K562 (cell line): ENCODE data around the gene RINL. TPM values are rescaled to one million over a fixed set of nuclear protein-coding genes. Genes with fewer than 3 reads are reported as not detected.

Experiments
- ATAC-seq: fragments of 200-7000 bp; cut with Tn5 transposase; 3 replicates; pipeline ENCODE4 v1.9.1; 2020; ENCODE audit warnings: moderate library complexity
- BruUV-seq: library from RNA; stranded (reverse); fragments of 400-500 nt; replicated peaks from 2 replicates; lab custom pipeline; 2021; lab: Mats Ljungman, UMichigan
- CTCF ChIA-PET: fragments of 300-600 bp; formaldehyde crosslinking; extraction: SDS; loops from one replicate; lab custom pipeline; 2021; ENCODE audit warnings: low intra/inter-chr PET ratio; lab: Yijun Ruan, JAX
- POLR2A ChIA-PET: fragments of 300-600, 350-650 bp; sonication (Branson Sonifier 250); formaldehyde crosslinking; extraction: SDS; loops from one replicate; lab custom pipeline; 2021; ENCODE audit warnings: antibody characterized with exemption, inconsistent platforms; lab: Yijun Ruan, JAX
- DNase-seq, 4 experiments: peaks; one replicate each; pipeline versions ENCODE4 v3.0.0 to v3.0.0-alpha.2; 2011 to 2018; ENCODE audit warnings: low spot score in 3 of 4, mixed read lengths in 3 of 4; ENCODE audit errors: extremely low read depth in 1 of 4
- FAIRE-seq: peaks from 2 replicates; lab custom pipeline; 2011; peaks lifted over from hg19 to GRCh38; lab: Jason Lieb, UNC
- H2AFZ ChIP-seq: 2 replicates; pipeline ENCODE4 v1.6.0; 2011; ENCODE audit warnings: low read depth, low read length, control low read depth, inconsistent platforms
- H3K27ac ChIP-seq: fragments of 200-600 bp; 3 replicates; pipeline ENCODE4 v1.8.0; 2011; ENCODE audit warnings: low read depth, mild to moderate bottlenecking, control low read depth, inconsistent platforms, low read length, moderate library complexity, mixed read lengths; ENCODE audit errors: extremely low read depth
- H3K27me3 ChIP-seq, 2 experiments: fragments of 300-600 bp in 1 of 2; 2 replicates in 1 of 2; 3 replicates in 1 of 2; pipeline versions ENCODE4 v1.6.0 to v1.8.0; 2011; ENCODE audit warnings: inconsistent platforms in 2 of 2, low read length in 2 of 2, mild to moderate bottlenecking in 1 of 2, mixed read lengths in 1 of 2, moderate library complexity in 1 of 2; ENCODE audit not compliant: control insufficient read depth in 2 of 2, insufficient read depth in 2 of 2
- H3K36me3 ChIP-seq: fragments of 300-600 bp; 3 replicates; pipeline ENCODE4 v1.8.0; 2011; ENCODE audit warnings: mild to moderate bottlenecking, low read length, inconsistent platforms; ENCODE audit not compliant: control insufficient read depth, insufficient read depth
- H3K4me1 ChIP-seq, 2 experiments: fragments of 200-600 bp in 1 of 2; replicated peaks in 1 of 2; 2 replicates in 1 of 2; 3 replicates in 1 of 2; pipeline versions ENCODE4 v1.5.1 to v1.8.0; 2011; ENCODE audit warnings: inconsistent platforms in 2 of 2, low read length in 2 of 2, mild to moderate bottlenecking in 1 of 2, mixed read lengths in 1 of 2, moderate library complexity in 1 of 2; ENCODE audit not compliant: control insufficient read depth in 2 of 2, insufficient read depth in 2 of 2
- H3K4me2 ChIP-seq: 2 replicates; pipeline ENCODE4 v1.6.1; 2011; ENCODE audit warnings: low read length, control low read depth, inconsistent platforms, mixed read lengths; ENCODE audit not compliant: insufficient read depth
- H3K4me3 ChIP-seq: fragments of 200-600 bp; sonication (generic), shearing (Covaris generic); 2 replicates; pipeline ENCODE4 v1.5.1; 2016; ENCODE audit warnings: control low read depth, inconsistent platforms
- H3K79me2 ChIP-seq: fragments of 200-600 bp; 3 replicates; pipeline ENCODE4 v1.8.0; 2011; ENCODE audit warnings: low read length, inconsistent platforms; ENCODE audit not compliant: control insufficient read depth, insufficient read depth
- H3K9ac ChIP-seq, 2 experiments: 2 replicates each; pipeline versions ENCODE4 v1.6.0 to v1.6.1; 2011; ENCODE audit warnings: low read depth in 2 of 2, low read length in 2 of 2, control low read depth in 1 of 2, inconsistent platforms in 1 of 2, mild to moderate bottlenecking in 1 of 2, mixed read lengths in 1 of 2; ENCODE audit not compliant: insufficient read depth in 1 of 2
- H3K9me1 ChIP-seq: one replicate; pipeline ENCODE4 v1.6.0; 2011; ENCODE audit warnings: inconsistent platforms, mild to moderate bottlenecking, low read length, moderate library complexity; ENCODE audit not compliant: control insufficient read depth, insufficient read depth
- H3K9me3 ChIP-seq: replicated peaks from 2 replicates; pipeline ENCODE4 v1.5.1; 2011; ENCODE audit warnings: low read depth, low read length, inconsistent platforms; ENCODE audit not compliant: control insufficient read depth, insufficient read depth
- H4K20me1 ChIP-seq: replicated peaks from 2 replicates; pipeline ENCODE4 v1.6.1; 2011; ENCODE audit warnings: low read length, inconsistent platforms, mixed read lengths; ENCODE audit not compliant: control insufficient read depth, insufficient read depth
- CHD1 ChIP-seq: fragments of 200-600 bp; sonication (generic); IDR thresholded peaks from one replicate; pipeline ENCODE4 v1.6.1; 2012; ENCODE audit warnings: mild to moderate bottlenecking, moderate library complexity, low read length, inconsistent platforms
- ELF1 ChIP-seq: fragments of 200-800 bp; sonication (Bioruptor generic); IDR thresholded peaks from 2 replicates; pipeline ENCODE4 v1.6.1; 2016; ENCODE audit warnings: missing genetic modification characterization, missing compliant biosample characterization
- JUND ChIP-seq, 2 experiments: IDR thresholded peaks; 2 replicates in 1 of 2; 3 replicates in 1 of 2; pipeline ENCODE4 v1.6.1; 2011; ENCODE audit warnings: borderline replicate concordance in 2 of 2, low read depth in 2 of 2, low read length in 2 of 2, improper control_type of control experiment in 1 of 2, missing biosample characterization in 1 of 2, missing genetic modification characterization in 1 of 2, missing genetic modification reagents in 1 of 2
- NR2F6 ChIP-seq: fragments of 450-650 bp; formaldehyde crosslinking; IDR thresholded peaks from 2 replicates; pipeline ENCODE4 v1.4.0; 2020; ENCODE audit warnings: mild to moderate bottlenecking
- RNF2 ChIP-seq: sonication (generic); IDR thresholded peaks from 2 replicates; pipeline ENCODE4 v1.6.1; 2016
- ZNF253 ChIP-seq: fragments of 250-450 bp; sonication (Bioruptor Pico); conservative IDR thresholded peaks from 2 replicates; pipeline ENCODE4 v1.6.1; 2021; ENCODE audit warnings: mild to moderate bottlenecking
- WGBS: fragments of 100-300 bp; shearing (Covaris generic); methylation state at CpG from one replicate; pipeline ENCODE4 v1.1.6; 2016; ENCODE audit warnings: low coverage, mixed read lengths; ENCODE audit not compliant: insufficient coverage; ENCODE audit errors: missing lambda C conversion rate; 5-methylcytosine and 5-hydroxymethylcytosine counted together
- in situ Hi-C: fragments of 300-500 bp; cut with MboI; formaldehyde crosslinking; loops from 4 replicates; pipeline ENCODE4 v1.15.0; 2018; ENCODE audit warnings: inconsistent platforms, mixed read lengths
- intact Hi-C: fragments of 100-400 bp; cut with micrococcal nuclease; formaldehyde crosslinking; loops from 2 replicates; pipeline ENCODE4 v1.14.2; 2022
- polyA plus RNA-seq, 8 experiments: library from polyadenylated mRNA; depleted of rRNA in 4 of 8; stranded (reverse) in 5 of 8; unstranded in 3 of 8; fragments of >200 nt; fragmentation: Nextera tagmentation in 2 of 8; fragmentation: Illumina TruSeq in 1 of 8; extraction: Ambion mirVana in 2 of 8; extraction: Trizol in 1 of 8; gene quantifications; 2 replicates each; pipeline versions ENCODE4 v1.2.1 to v1.2.3, GENCODE V29; 2011 to 2014; ENCODE audit warnings: inconsistent platforms in 1 of 8, missing spikeins in 1 of 8
- total RNA-seq, 7 experiments: library from RNA; depleted of rRNA in 6 of 7; stranded (reverse); fragments of >200 nt in 6 of 7; fragmentation: Illumina TruSeq in 2 of 7; extraction: Trizol in 2 of 7; gene quantifications; 2 replicates each; pipeline versions ENCODE4 v1.2.1 to v1.2.3, GENCODE V29; 2011 to 2021; ENCODE audit warnings: low replicate concordance in 1 of 7
- TF ChIP-seq, protein P1 (sequence below), 2 experiments: fragments of 450-650 bp; conservative IDR thresholded peaks; 2 replicates each; pipeline ENCODE4 v1.6.1; 2017; ENCODE audit warnings: mild to moderate bottlenecking in 2 of 2, moderate library complexity in 2 of 2
- TF ChIP-seq, protein P2 (sequence below): fragments of 200-400 bp; formaldehyde crosslinking; IDR thresholded peaks from 2 replicates; pipeline ENCODE4 v1.6.1; 2017; ENCODE audit warnings: mild to moderate bottlenecking, low read depth, low read length, moderate library complexity
- TF ChIP-seq, protein P3 (sequence below): sonication (generic); formaldehyde crosslinking; IDR thresholded peaks from 2 replicates; pipeline ENCODE4 v1.8.1; 2022; ENCODE audit warnings: missing genetic modification reagents

RINL gene
- total and polyA plus RNA-seq, 9 of the 15 experiments (the other 6 are each of a cell fraction or from before 2014, with no cell fraction given), result 0.82 to 10.9 (median 4.9) TPM

DNA sequence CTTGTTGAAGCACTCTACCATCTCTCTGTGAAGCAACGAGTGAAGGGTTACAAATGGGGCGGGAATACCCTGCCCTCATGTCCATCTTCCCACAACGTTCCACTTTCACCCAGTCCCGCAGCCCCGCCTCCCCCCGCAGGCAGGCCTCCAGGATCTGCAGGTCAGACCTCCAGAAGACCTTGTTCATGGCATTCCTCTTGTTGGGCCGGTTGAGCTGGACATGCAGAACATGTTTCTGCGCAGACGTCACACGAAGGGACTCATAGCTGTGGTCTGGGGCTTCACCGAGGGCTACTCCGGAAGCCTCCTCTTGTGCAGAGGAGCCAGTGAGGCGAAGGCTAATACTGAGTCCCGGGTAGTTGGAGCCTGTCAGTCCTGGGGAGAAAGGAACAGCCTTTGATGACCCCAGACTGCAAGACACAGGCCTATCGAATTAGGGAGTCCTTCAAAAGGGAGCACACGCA is 46.9 kb downstream of the RINL start:
- Histone ChIP-seq H3K9me3 (no peaks in the 10 kb centered on the region), H4K20me1 (no peaks in the 10 kb centered on the region), H3K79me2 (peaks cover 10% of the 10 kb centered on the region), H3K27ac (peak overlapping the region; percentile 82), H3K4me1 (peaks cover 13 to 29% of the 10 kb centered on the region in 2 experiments; a peak in 4 of 5 replicates), H3K9ac (peak overlapping the region; percentile 81 to 94), H3K9me1 (no peaks in the 10 kb centered on the region), H2AFZ (peak overlapping the region; percentile 93), H3K36me3 (peaks cover 31% of the 10 kb centered on the region), H3K4me3 (peak overlapping the region; percentile 39), H3K27me3 (no peaks in the 10 kb centered on the region), H3K4me2 (peak overlapping the region; percentile 88)
- FAIRE-seq, result no peak
- TSS peak; percentile 78 for BruUV-seq
- in situ Hi-C loops (no loop called here), intact Hi-C loops (loop anchor here (5.0 kb wide), 2 partner anchors 94 to 101 kb away; partner anchors contain the start of genes MRPS12 and SARS2)
- CTCF ChIA-PET, result no interaction called here
- peak in 2 of 4 experiments; percentile 53 to 66 for DNase-seq
- POLR2A ChIA-PET, result interaction anchor here (0.7 to 1.5 kb wide), 13 partner anchors 8 to 290 kb away, joined by 3 to 14 read pairs (median 4); partner anchors contain the start of genes LGALS4, MRPS12 and SARS2
- ATAC-seq, result peak; percentile 55
- 5% methylated on average over 16 of the region's 16 CpGs for WGBS
- TF ChIP-seq NR2F6 (no peak), CHD1 (peak; percentile 22), JUND (IDR thresholded peaks at IDR 0.05; ENCODE audit: borderline replicate concordance, low read depth, low read length) (no peak), JUND (tag; IDR thresholded peaks at IDR 0.05; ENCODE audit: borderline replicate concordance, low read depth, low read length) (no peak; the same call in 2 of the 3 replicates), ZNF253 (CRISPR knock-in tag) (no peak), RNF2 (no peak; the same call in 1 of the 2 replicates), ELF1 (tag) (no peak)
- TF ChIP-seq, protein P1, sequence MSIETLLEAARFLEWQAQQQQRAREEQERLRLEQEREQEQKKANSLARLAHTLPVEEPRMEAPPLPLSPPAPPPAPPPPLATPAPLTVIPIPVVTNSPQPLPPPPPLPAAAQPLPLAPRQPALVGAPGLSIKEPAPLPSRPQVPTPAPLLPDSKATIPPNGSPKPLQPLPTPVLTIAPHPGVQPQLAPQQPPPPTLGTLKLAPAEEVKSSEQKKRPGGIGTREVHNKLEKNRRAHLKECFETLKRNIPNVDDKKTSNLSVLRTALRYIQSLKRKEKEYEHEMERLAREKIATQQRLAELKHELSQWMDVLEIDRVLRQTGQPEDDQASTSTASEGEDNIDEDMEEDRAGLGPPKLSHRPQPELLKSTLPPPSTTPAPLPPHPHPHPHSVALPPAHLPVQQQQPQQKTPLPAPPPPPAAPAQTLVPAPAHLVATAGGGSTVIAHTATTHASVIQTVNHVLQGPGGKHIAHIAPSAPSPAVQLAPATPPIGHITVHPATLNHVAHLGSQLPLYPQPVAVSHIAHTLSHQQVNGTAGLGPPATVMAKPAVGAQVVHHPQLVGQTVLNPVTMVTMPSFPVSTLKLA (conservative IDR thresholded peaks at IDR 0.05), result peak in 1 of 2 experiments; percentile 54; a peak in 1 of 4 replicates
- TF ChIP-seq, protein P2, sequence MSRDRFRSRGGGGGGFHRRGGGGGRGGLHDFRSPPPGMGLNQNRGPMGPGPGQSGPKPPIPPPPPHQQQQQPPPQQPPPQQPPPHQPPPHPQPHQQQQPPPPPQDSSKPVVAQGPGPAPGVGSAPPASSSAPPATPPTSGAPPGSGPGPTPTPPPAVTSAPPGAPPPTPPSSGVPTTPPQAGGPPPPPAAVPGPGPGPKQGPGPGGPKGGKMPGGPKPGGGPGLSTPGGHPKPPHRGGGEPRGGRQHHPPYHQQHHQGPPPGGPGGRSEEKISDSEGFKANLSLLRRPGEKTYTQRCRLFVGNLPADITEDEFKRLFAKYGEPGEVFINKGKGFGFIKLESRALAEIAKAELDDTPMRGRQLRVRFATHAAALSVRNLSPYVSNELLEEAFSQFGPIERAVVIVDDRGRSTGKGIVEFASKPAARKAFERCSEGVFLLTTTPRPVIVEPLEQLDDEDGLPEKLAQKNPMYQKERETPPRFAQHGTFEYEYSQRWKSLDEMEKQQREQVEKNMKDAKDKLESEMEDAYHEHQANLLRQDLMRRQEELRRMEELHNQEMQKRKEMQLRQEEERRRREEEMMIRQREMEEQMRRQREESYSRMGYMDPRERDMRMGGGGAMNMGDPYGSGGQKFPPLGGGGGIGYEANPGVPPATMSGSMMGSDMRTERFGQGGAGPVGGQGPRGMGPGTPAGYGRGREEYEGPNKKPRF, result no peak
- TF ChIP-seq, protein P3, sequence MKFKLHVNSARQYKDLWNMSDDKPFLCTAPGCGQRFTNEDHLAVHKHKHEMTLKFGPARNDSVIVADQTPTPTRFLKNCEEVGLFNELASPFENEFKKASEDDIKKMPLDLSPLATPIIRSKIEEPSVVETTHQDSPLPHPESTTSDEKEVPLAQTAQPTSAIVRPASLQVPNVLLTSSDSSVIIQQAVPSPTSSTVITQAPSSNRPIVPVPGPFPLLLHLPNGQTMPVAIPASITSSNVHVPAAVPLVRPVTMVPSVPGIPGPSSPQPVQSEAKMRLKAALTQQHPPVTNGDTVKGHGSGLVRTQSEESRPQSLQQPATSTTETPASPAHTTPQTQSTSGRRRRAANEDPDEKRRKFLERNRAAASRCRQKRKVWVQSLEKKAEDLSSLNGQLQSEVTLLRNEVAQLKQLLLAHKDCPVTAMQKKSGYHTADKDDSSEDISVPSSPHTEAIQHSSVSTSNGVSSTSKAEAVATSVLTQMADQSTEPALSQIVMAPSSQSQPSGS, result no peak
